Karpas-422 (cell line): ENCODE results near the gene VPS51. TPM values are rescaled to one million over a fixed set of nuclear protein-coding genes. Genes with fewer than 3 reads are reported as not detected.
A peak's percentile ranks its signal among the peaks of the same experiment; 100 is the strongest.

Experiments
- DNase-seq: peaks from one replicate; pipeline ENCODE4 v3.0.0-alpha.2; 2015
- H2AFZ ChIP-seq: fragments of 200-600 bp; sonication (generic); 2 replicates; pipeline ENCODE4 v1.6.1; 2014; ENCODE audit warnings: antibody characterized with exemption, low read length, mixed read lengths
- H3K27ac ChIP-seq: fragments of 200-600 bp; sonication (generic); 2 replicates; pipeline ENCODE4 v1.5.1; 2014; ENCODE audit warnings: mild to moderate bottlenecking, low read length, moderate library complexity
- H3K27me3 ChIP-seq: fragments of 200-600 bp; sonication (generic); 2 replicates; pipeline ENCODE4 v1.6.1; 2014; ENCODE audit warnings: low read length, mixed read lengths
- H3K36me3 ChIP-seq: fragments of 200-600 bp; sonication (generic); 2 replicates; pipeline ENCODE4 v1.6.1; 2014; ENCODE audit warnings: low read length, mixed read lengths; ENCODE audit not compliant: insufficient read depth
- H3K4me1 ChIP-seq: fragments of 200-600 bp; sonication (generic); 2 replicates; pipeline ENCODE4 v1.6.1; 2014; ENCODE audit warnings: mild to moderate bottlenecking, low read length, mixed read lengths
- H3K4me2 ChIP-seq: fragments of 200-600 bp; sonication (generic); 2 replicates; pipeline ENCODE4 v1.6.1; 2014; ENCODE audit warnings: low read length, low read depth, mild to moderate bottlenecking; ENCODE audit not compliant: poor library complexity, severe bottlenecking
- H3K4me3 ChIP-seq: fragments of 200-600 bp; sonication (generic); 2 replicates; pipeline ENCODE4 v1.5.1; 2014; ENCODE audit warnings: mild to moderate bottlenecking, antibody characterized with exemption, low read length, mixed read lengths
- H3K79me2 ChIP-seq: fragments of 200-600 bp; sonication (generic); 2 replicates; pipeline ENCODE4 v1.6.1; 2014; ENCODE audit warnings: mild to moderate bottlenecking, low read length, mixed read lengths
- H3K9ac ChIP-seq: fragments of 200-600 bp; sonication (generic); 2 replicates; pipeline ENCODE4 v1.6.0; 2014; ENCODE audit warnings: low read length
- H3K9me2 ChIP-seq: fragments of 200-600 bp; sonication (generic), shearing (Covaris generic); replicated peaks from 2 replicates; pipeline ENCODE4 v1.6.0; 2014; ENCODE audit warnings: mild to moderate bottlenecking, low read length, moderate library complexity; ENCODE audit not compliant: insufficient read depth
- H3K9me3 ChIP-seq: fragments of 300-700, 200-600 bp; sonication (generic); 2 replicates; pipeline ENCODE4 v1.6.1; 2014; ENCODE audit warnings: low read length, mixed read lengths
- H4K20me1 ChIP-seq: fragments of 200-600 bp; sonication (generic); 2 replicates; pipeline ENCODE4 v1.6.1; 2014; ENCODE audit warnings: mild to moderate bottlenecking, antibody characterized with exemption, low read length, low read depth; ENCODE audit not compliant: insufficient read depth
- total RNA-seq: library from RNA; depleted of rRNA; stranded (reverse); fragments of >200 nt; shearing (Covaris generic); gene quantifications from 2 replicates; pipeline ENCODE4 v1.2.3, GENCODE V29; 2014; ENCODE audit warnings: low replicate concordance

The VPS51 gene
- total RNA-seq, 1 experiment from 2014 or later: 78.9 TPM

- Histone ChIP-seq H4K20me1 (no peaks in the 10 kb centered on the region), H3K27ac (peak within 1 kb of the TSS; percentile 85), H3K4me2 (peak within 1 kb of the TSS; percentile 99), H3K36me3 (0 out of 2 replicates have a peak, but pooled peaks cover 6% of the 10 kb centered on the region), H3K9me3 (no peaks in the 10 kb centered on the region), H3K9ac (peak within 1 kb of the TSS; percentile 97), H3K79me2 (peaks cover 42% of the 10 kb centered on the region), H2AFZ (no peak within 1 kb of the TSS), H3K9me2 (no peaks in the 10 kb centered on the region), H3K4me1 (peaks cover 55% of the 10 kb centered on the region), H3K4me3 (peak within 1 kb of the TSS; percentile 99), H3K27me3 (no peaks in the 10 kb centered on the region)
- peak; percentile 99 for DNase-seq
Measured at GRCh38 chr11:65111744-65112545, 15.9 kb downstream of the VPS51 start, which contains the start of gene TM7SF2. Gene TM7SF2 (plus strand): TSS chr11:65111872. CDS start chr11:65112016, 144 bp downstream.

- H3K79me2 ChIP-seq: peaks cover 42% of the 10 kb centered on the region
- no peak overlapping the region for H2AFZ ChIP-seq
- 0 out of 2 replicates have a peak, but pooled peaks cover 6% of the 10 kb centered on the region for H3K36me3 ChIP-seq
- peaks cover 57% of the 10 kb centered on the region for H3K4me1 ChIP-seq
- peak overlapping the region; percentile 99 for H3K4me3 ChIP-seq
- no peaks in the 10 kb centered on the region for H4K20me1 ChIP-seq
- peak; percentile 88 for DNase-seq
- no peaks in the 10 kb centered on the region for H3K9me3 ChIP-seq
- H3K9ac ChIP-seq: peak overlapping the region; percentile 97
- H3K4me2 ChIP-seq: peak overlapping the region; percentile 99
- no peaks in the 10 kb centered on the region for H3K27me3 ChIP-seq
- no peaks in the 10 kb centered on the region for H3K9me2 ChIP-seq
- peak overlapping the region; percentile 85 for H3K27ac ChIP-seq
Measured at GRCh38 chr11:65112546-65113360, 16.7 kb downstream of the VPS51 start.

GRCh38 chr11:65113361-65113756 lies 17.3 kb downstream of the VPS51 start:
- Histone ChIP-seq H3K4me3 (peak overlapping the region; percentile 99), H4K20me1 (no peaks in the 10 kb centered on the region), H3K27ac (peak overlapping the region; percentile 85), H3K27me3 (no peaks in the 10 kb centered on the region), H3K4me1 (peaks cover 62% of the 10 kb centered on the region), H3K36me3 (peaks cover 6% of the 10 kb centered on the region; the same call in 1 of the 2 replicates), H2AFZ (no peak overlapping the region), H3K9me3 (no peaks in the 10 kb centered on the region), H3K9me2 (no peaks in the 10 kb centered on the region), H3K9ac (peak overlapping the region; percentile 97), H3K79me2 (peaks cover 42% of the 10 kb centered on the region), H3K4me2 (peak overlapping the region; percentile 99)
- peak; percentile 56 for DNase-seq

- no peaks in the 10 kb centered on the region for H3K9me2 ChIP-seq
- no peaks in the 10 kb centered on the region for H4K20me1 ChIP-seq
- no peaks in the 10 kb centered on the region for H3K27me3 ChIP-seq
- no peaks in the 10 kb centered on the region for H3K9me3 ChIP-seq
- peaks cover 42% of the 10 kb centered on the region for H3K79me2 ChIP-seq
- no peak overlapping the region for H2AFZ ChIP-seq
- H3K27ac ChIP-seq: peak overlapping the region; percentile 85
- H3K9ac ChIP-seq: peak overlapping the region; percentile 97
- H3K4me2 ChIP-seq: peak overlapping the region; percentile 99
- DNase-seq: no peak
- H3K4me1 ChIP-seq: peaks cover 67% of the 10 kb centered on the region
- peaks cover 10% of the 10 kb centered on the region; the same call in 1 of the 2 replicates for H3K36me3 ChIP-seq
- peak overlapping the region; percentile 99 for H3K4me3 ChIP-seq
Measured at GRCh38 chr11:65113839-65114238, 17.8 kb downstream of the VPS51 start.

GRCh38 chr11:65114538-65115171 lies 18.6 kb downstream of the VPS51 start:
- Histone ChIP-seq H3K36me3 (peaks cover 14% of the 10 kb centered on the region; the same call in 1 of the 2 replicates), H3K4me1 (peaks cover 75% of the 10 kb centered on the region), H3K27ac (no peak overlapping the region), H4K20me1 (no peaks in the 10 kb centered on the region), H3K79me2 (peaks cover 42% of the 10 kb centered on the region), H3K4me3 (no peak overlapping the region), H2AFZ (no peak overlapping the region), H3K9me2 (no peaks in the 10 kb centered on the region), H3K4me2 (peak overlapping the region; percentile 86), H3K9ac (0 out of 2 replicates have a peak overlapping the region, but pooled peaks have one; percentile 95), H3K9me3 (no peaks in the 10 kb centered on the region), H3K27me3 (no peaks in the 10 kb centered on the region)
- DNase-seq: no peak

- H3K4me1 ChIP-seq: peaks cover 82% of the 10 kb centered on the region
- no peak overlapping the region for H2AFZ ChIP-seq
- peaks cover 23% of the 10 kb centered on the region; the same call in 1 of the 2 replicates for H3K36me3 ChIP-seq
- peak overlapping the region; percentile 86 for H3K4me3 ChIP-seq
- H3K9me2 ChIP-seq: no peaks in the 10 kb centered on the region
- H3K4me2 ChIP-seq: peak overlapping the region; percentile 86
- H3K79me2 ChIP-seq: peaks cover 48% of the 10 kb centered on the region
- H3K27ac ChIP-seq: peak overlapping the region; percentile 88; the same call in 1 of the 2 replicates
- no peak for DNase-seq
- no peaks in the 10 kb centered on the region for H3K27me3 ChIP-seq
- H3K9me3 ChIP-seq: no peaks in the 10 kb centered on the region
- H3K9ac ChIP-seq: peak overlapping the region; percentile 95
- no peaks in the 10 kb centered on the region for H4K20me1 ChIP-seq
Measured at GRCh38 chr11:65115361-65116082, 19.5 kb downstream of the VPS51 start.

- H3K79me2 ChIP-seq: peaks cover 59% of the 10 kb centered on the region
- H2AFZ ChIP-seq: no peak overlapping the region
- H3K36me3 ChIP-seq: peaks cover 29% of the 10 kb centered on the region; the same call in 1 of the 2 replicates
- peak overlapping the region; percentile 88 for H3K27ac ChIP-seq
- no peaks in the 10 kb centered on the region for H4K20me1 ChIP-seq
- peak overlapping the region; percentile 86 for H3K4me2 ChIP-seq
- H3K9me3 ChIP-seq: no peaks in the 10 kb centered on the region
- H3K27me3 ChIP-seq: no peaks in the 10 kb centered on the region
- H3K9ac ChIP-seq: peak overlapping the region; percentile 95
- peak overlapping the region; percentile 86 for H3K4me3 ChIP-seq
- no peaks in the 10 kb centered on the region for H3K9me2 ChIP-seq
- DNase-seq: peak; percentile 82
- peaks cover 79% of the 10 kb centered on the region for H3K4me1 ChIP-seq
Measured at GRCh38 chr11:65116370-65117205, 20.6 kb downstream of the VPS51 start.
